ENCODE data around the gene THSD4.

DNA sequence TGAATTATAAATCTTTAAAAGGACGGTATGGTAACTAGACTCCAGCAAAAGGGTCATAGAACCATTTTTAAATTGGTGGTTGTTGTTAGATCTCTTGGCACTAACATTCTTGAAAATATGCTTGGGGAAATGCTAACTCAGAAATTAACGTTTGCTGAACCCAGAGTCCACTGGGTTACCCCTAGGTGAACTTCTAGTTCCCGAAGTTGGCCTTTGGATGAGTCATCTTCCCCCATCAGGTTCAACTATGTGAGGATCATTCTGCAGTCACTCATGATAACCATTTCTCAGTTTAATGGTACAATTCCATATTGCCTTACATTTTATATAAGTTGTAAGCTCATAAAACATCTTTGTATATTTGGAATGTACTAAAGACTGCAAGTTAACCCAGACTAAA, 204.7 kb downstream of the THSD4 start:
- TF ChIP-seq CTCF (conservative IDR thresholded peaks at IDR 0.05) (no peak), EZH2 (IDR thresholded peaks at IDR 0.05; ENCODE audit: low read depth) (no peak)
